ENCODE data around the gene KRT82. TPM values are rescaled to one million over a fixed set of nuclear protein-coding genes. Genes with fewer than 3 reads are reported as not detected.
"Not testable (repeated sequence)": the region's sequence is repeated elsewhere in the genome, so short reads cannot be mapped to it uniquely, and the experiment has no call there.

Gene KRT82
- total RNA-seq, result not detected

- Histone ChIP-seq H3K36me3 (no peaks in the 10 kb centered on the region), H3K4me1 (replicated peaks) (no peaks in the 10 kb centered on the region), H3K27ac (no peak within 1 kb of the TSS), H3K4me3 (no peak within 1 kb of the TSS), H3K9me3 (no peaks in the 10 kb centered on the region), H3K27me3 (replicated peaks; ENCODE audit: insufficient read depth) (no peaks in the 10 kb centered on the region)
- WGBS, result 97% methylated on average over 13 of the region's 14 CpGs
- no peak for TF ChIP-seq POLR2AphosphoS5 (IDR thresholded peaks at IDR 0.05)
- TF ChIP-seq, protein P1, sequence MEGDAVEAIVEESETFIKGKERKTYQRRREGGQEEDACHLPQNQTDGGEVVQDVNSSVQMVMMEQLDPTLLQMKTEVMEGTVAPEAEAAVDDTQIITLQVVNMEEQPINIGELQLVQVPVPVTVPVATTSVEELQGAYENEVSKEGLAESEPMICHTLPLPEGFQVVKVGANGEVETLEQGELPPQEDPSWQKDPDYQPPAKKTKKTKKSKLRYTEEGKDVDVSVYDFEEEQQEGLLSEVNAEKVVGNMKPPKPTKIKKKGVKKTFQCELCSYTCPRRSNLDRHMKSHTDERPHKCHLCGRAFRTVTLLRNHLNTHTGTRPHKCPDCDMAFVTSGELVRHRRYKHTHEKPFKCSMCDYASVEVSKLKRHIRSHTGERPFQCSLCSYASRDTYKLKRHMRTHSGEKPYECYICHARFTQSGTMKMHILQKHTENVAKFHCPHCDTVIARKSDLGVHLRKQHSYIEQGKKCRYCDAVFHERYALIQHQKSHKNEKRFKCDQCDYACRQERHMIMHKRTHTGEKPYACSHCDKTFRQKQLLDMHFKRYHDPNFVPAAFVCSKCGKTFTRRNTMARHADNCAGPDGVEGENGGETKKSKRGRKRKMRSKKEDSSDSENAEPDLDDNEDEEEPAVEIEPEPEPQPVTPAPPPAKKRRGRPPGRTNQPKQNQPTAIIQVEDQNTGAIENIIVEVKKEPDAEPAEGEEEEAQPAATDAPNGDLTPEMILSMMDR (IDR thresholded peaks at IDR 0.05), result no peak
- TF ChIP-seq POLR2A (IDR thresholded peaks at IDR 0.05), result no peak
- intact Hi-C loops (cut with DNase I), result no loop called here
- no peak for DNase-seq (ENCODE audit: low spot score)
These were observed at the start of gene KRT82 for GRCh38 chr12:52405922-52406385. TSS of gene KRT82 (minus strand) at chr12:52406335. CDS start at chr12:52406277, 58 bp downstream.

DNA sequence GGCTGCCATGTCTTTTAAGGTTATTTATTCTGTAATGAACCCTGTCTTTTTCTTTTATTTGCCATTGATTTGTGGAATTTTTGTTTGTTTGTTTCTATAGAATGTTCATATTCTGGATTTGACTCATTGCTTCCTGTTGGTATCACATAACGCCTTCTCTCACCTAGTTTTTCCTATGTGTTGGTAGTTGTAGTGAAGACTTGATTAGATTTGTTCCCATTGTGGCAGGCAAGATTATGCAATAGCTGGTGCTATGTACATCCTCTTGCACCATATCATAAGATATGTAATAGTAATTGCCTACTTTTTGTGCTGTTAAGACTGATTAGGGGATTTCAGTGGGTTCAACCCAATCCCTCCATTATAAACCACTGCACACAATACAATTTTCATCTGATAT is 49.7 kb upstream of the KRT82 start:
- intact Hi-C loops (cut with DNase I), result no loop called here
- TF ChIP-seq POLR2A (IDR thresholded peaks at IDR 0.05) (no peak), POLR2AphosphoS5 (IDR thresholded peaks at IDR 0.05) (no peak)
- TF ChIP-seq, protein P1 (IDR thresholded peaks at IDR 0.05), result no peak
- H3K27me3 ChIP-seq (replicated peaks; ENCODE audit: insufficient read depth), result no peaks in the 10 kb centered on the region
- no peak for DNase-seq (ENCODE audit: low spot score)
- no peaks in the 10 kb centered on the region for H3K9me3 ChIP-seq
- 91% methylated on average over 1 of the region's 1 CpG for WGBS
- H3K4me1 ChIP-seq (replicated peaks), result no peaks in the 10 kb centered on the region
- no peaks in the 10 kb centered on the region for H3K36me3 ChIP-seq
- H3K4me3 ChIP-seq, result no peak overlapping the region
- H3K27ac ChIP-seq, result no peak overlapping the region

GRCh38 chr12:52454411-52455201 is 48.5 kb upstream of the KRT82 start:
- Histone ChIP-seq H3K27me3 (replicated peaks; ENCODE audit: insufficient read depth) (no peaks in the 10 kb centered on the region), H3K4me3 (no peak overlapping the region), H3K9me3 (no peaks in the 10 kb centered on the region), H3K36me3 (no peaks in the 10 kb centered on the region), H3K4me1 (replicated peaks) (no peaks in the 10 kb centered on the region), H3K27ac (peak overlapping the region in 1 of 2 donors; percentile 19)
- no peak for DNase-seq (ENCODE audit: low spot score)
- intact Hi-C loops (cut with DNase I), result no loop called here
- TF ChIP-seq POLR2AphosphoS5 (IDR thresholded peaks at IDR 0.05), result peak; percentile 42
- TF ChIP-seq, protein P1 (IDR thresholded peaks at IDR 0.05), result no peak
- WGBS, result 29% methylated on average over 3 of the region's 3 CpGs

GRCh38 chr12:52452101-52452500 is 46.0 kb upstream of the KRT82 start, which contains the start of gene KRT6B:
TSS of gene KRT6B (minus strand) at chr12:52452146. CDS start at chr12:52452078, 68 bp downstream.
- Histone ChIP-seq H3K36me3 (no peaks in the 10 kb centered on the region), H3K27me3 (replicated peaks; ENCODE audit: insufficient read depth) (no peaks in the 10 kb centered on the region), H3K4me3 (no peak within 1 kb of the TSS), H3K9me3 (no peaks in the 10 kb centered on the region), H3K4me1 (replicated peaks) (no peaks in the 10 kb centered on the region), H3K27ac (no peak within 1 kb of the TSS)
- intact Hi-C loops (cut with DNase I), result no loop called here
- WGBS, result 84% methylated on average over 6 of the region's 6 CpGs
- no peak for DNase-seq (ENCODE audit: low spot score)
- TF ChIP-seq, protein P1 (IDR thresholded peaks at IDR 0.05), result no peak
- TF ChIP-seq POLR2AphosphoS5 (IDR thresholded peaks at IDR 0.05) (no peak), POLR2A (IDR thresholded peaks at IDR 0.05) (no peak)

DNA sequence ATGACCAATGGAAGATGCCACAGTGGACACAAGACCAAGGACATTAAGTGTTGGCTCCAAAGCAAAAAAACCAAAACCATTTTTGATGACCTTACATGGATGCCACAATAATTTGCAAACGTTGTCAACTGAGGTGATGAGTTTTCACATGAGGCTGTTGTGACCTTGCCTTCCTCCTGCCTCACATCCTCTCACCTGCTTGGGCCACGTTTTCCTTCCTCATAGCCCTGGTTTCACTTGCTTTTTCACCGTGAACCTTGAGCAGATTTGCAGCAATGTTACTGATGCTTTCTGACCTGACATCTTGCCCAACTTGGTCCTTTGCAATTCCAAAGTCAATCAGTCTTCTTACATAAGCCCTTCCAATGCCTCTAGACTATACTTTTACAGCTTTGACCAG is 42.1 kb upstream of the KRT82 start:
- no peak for TF ChIP-seq POLR2AphosphoS5 (IDR thresholded peaks at IDR 0.05)
- no peak for TF ChIP-seq POLR2A (IDR thresholded peaks at IDR 0.05)
- TF ChIP-seq, protein P1 (IDR thresholded peaks at IDR 0.05), result no peak
- Histone ChIP-seq H3K36me3 (no peaks in the 10 kb centered on the region), H3K27me3 (replicated peaks; ENCODE audit: insufficient read depth) (no peaks in the 10 kb centered on the region), H3K4me3 (no peak overlapping the region), H3K9me3 (no peaks in the 10 kb centered on the region), H3K27ac (no peak overlapping the region), H3K4me1 (replicated peaks) (no peaks in the 10 kb centered on the region)
- no peak for DNase-seq (ENCODE audit: low spot score)
- intact Hi-C loops (cut with DNase I), result no loop called here
- 74% methylated on average over 3 of the region's 3 CpGs for WGBS

DNA sequence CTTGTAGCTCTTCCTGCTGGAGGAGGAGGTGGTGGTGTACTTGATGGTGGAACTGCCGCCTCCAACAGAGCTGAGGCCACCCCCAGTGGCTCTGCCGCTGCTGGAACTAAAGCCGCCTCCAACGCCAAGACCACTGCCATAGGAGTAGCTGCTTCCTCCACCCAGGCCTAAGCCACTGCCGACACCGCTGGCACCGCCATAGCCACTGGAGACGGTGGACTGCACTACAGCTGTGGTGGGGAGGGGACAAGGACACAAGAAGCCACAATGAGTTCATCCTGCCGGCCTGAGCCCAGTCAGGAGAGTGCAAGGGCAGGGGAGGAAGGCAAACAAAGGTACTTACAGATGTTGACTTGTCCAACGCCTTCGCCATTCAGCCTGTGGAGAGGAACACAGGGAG is 41.1 kb upstream of the KRT82 start:
- WGBS, result 93% methylated on average over 10 of the region's 11 CpGs
- intact Hi-C loops (cut with DNase I), result not testable (repeated sequence)

More for the DNA sequence above, 41.1 kb upstream of the KRT82 start:
- not testable (repeated sequence) for DNase-seq (ENCODE audit: low spot score); H3K4me3 ChIP-seq; H3K9me3 ChIP-seq; H3K27ac ChIP-seq; H3K4me1 ChIP-seq (replicated peaks); H3K36me3 ChIP-seq; H3K27me3 ChIP-seq (replicated peaks; ENCODE audit: insufficient read depth)

Measured in prostate gland (tissue), 2 donors.